Colonic mucosa (tissue), 4 donors: Measurements from ENCODE around the gene CLEC11A. TPM values are rescaled to one million over a fixed set of nuclear protein-coding genes. Genes with fewer than 3 reads are reported as not detected.
"Not testable (repeated sequence)": the region's sequence is repeated elsewhere in the genome, so short reads cannot be mapped to it uniquely, and the experiment has no call there.

Source experiments
- DNase-seq: peaks from one replicate; pipeline ENCODE4 v3.0.0-alpha.2; 2020
- H3K27ac ChIP-seq: fragments of 200-600 bp; one replicate; pipeline ENCODE4 v1.8.0; 2021
- H3K27me3 ChIP-seq: fragments of 200-600 bp; one replicate; pipeline ENCODE4 v1.8.0; 2021
- H3K36me3 ChIP-seq: fragments of 200-600 bp; one replicate; pipeline ENCODE4 v1.8.0; 2021
- H3K4me1 ChIP-seq: fragments of 200-600 bp; one replicate; pipeline ENCODE4 v1.8.0; 2021; ENCODE audit warnings: mild to moderate bottlenecking
- H3K4me3 ChIP-seq: fragments of 200-600 bp; one replicate; pipeline ENCODE4 v1.8.0; 2021
- H3K9ac ChIP-seq, 2 donors: one replicate each; pipeline ENCODE4 v1.7.0; 2013; ENCODE audit warnings: control low read depth in 2 of 2, low read depth in 2 of 2, low read length in 2 of 2
- H3K9me3 ChIP-seq: fragments of 200-600 bp; one replicate; pipeline ENCODE4 v1.8.0; 2021
- CTCF ChIP-seq: fragments of 200-600 bp; IDR thresholded peaks from one replicate; pipeline ENCODE4 v1.8.0; 2022; ENCODE audit warnings: antibody characterized with exemption, mild to moderate bottlenecking
- intact Hi-C: fragments of 100-400 bp; cut with DNase I; formaldehyde crosslinking; loops from one replicate; pipeline ENCODE4 v1.14.1; 2022
- total RNA-seq, 2 donors: library from RNA; stranded (reverse); fragmentation: NEBNext Ultra II Directional in 1 of 2; extraction: Animal tissue kit (Norgen Biotek cat#: 25700) in 1 of 2; gene quantifications; one replicate each; pipeline ENCODE4 v1.2.1, GENCODE V29; 2021
- donor health status: healthy.
- donor health status: DM: no; HTN: no; CAD: no.
- donor health status: DM: no; HTN: no; CAD: no.

CLEC11A gene
- total RNA-seq, 2 donors from 2014 or later = 4.5 to 5.1 TPM

DNA sequence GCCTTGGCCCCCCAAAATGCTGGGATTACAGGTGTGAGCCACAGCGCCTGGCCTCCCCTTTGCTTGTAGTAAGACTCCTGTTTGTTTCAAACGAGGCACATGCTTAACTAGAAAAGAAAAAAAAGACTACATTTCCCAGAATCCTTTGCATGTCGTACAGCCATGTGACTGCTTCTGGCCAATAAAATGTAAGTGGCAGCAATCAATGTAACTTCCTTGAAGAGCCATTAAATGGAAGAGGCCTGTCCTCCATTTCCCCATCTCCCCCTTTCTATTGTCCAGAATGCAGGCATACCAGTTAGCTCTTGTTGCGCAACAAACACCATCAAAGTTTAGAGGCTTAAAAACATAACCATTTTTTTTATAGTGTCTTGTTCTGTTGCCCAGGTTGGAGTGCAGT lies 36.7 kb downstream of the CLEC11A start:
- H3K4me3 ChIP-seq = no peak overlapping the region
- no peaks in the 10 kb centered on the region for H3K36me3 ChIP-seq
- no peak for DNase-seq
- no peaks in the 10 kb centered on the region for H3K4me1 ChIP-seq
- intact Hi-C loops = no loop called here
- no peaks in the 10 kb centered on the region for H3K9me3 ChIP-seq
- H3K27ac ChIP-seq = no peak overlapping the region
- no peak overlapping the region for H3K9ac ChIP-seq
- no peak for TF ChIP-seq CTCF
- H3K27me3 ChIP-seq = no peaks in the 10 kb centered on the region

DNA sequence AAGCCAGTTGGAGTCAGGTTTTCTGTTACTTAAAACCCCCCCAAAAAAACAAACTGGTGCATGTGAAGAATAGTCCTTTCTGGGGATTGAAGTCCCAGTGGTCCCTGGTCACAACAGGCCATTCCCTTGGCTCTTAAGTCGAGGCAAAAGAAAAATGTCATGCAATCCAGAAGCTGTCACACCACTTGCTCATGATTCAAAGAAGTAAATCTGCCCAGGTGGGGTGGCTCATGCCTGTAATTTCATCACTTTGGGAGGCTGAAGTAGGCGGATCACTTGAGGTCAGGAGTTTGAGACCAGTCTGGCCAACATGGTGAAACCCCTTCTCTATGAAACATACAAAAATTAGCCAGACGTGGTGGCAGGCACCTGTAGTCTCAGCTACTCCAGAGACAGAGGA lies 38.3 kb downstream of the CLEC11A start:
- H3K27ac ChIP-seq, H3K4me3 ChIP-seq, H3K9ac ChIP-seq, DNase-seq, H3K9me3 ChIP-seq, H3K36me3 ChIP-seq, intact Hi-C loops, H3K4me1 ChIP-seq, H3K27me3 ChIP-seq: not testable (repeated sequence)

GRCh38 chr19:50763521-50763920 lies 40.4 kb downstream of the CLEC11A start:
- H3K9ac ChIP-seq, H3K36me3 ChIP-seq, H3K4me1 ChIP-seq, H3K4me3 ChIP-seq, intact Hi-C loops, H3K27me3 ChIP-seq, DNase-seq, H3K9me3 ChIP-seq, H3K27ac ChIP-seq: not testable (repeated sequence)

DNA sequence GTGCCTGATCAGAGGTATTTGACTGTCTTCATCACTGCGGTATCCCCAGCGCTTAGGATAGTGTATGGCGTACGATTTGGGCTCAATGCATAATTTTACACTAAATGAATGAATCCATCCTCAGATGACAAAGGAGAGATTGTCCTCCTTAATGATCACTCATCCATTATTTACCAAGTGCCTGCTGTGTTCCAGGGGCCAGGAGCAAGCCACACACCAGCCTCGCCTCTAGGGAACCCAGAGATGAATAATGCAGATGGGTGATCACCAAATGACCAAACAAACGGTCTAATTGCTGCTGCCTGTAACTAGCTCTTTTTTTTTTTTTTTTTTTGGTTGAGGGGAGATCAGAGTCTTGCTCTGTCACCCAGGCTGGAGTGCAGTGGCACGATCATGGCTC lies 41.2 kb downstream of the CLEC11A start:
- DNase-seq = no peak
- no peak overlapping the region for H3K27ac ChIP-seq
- no peak overlapping the region for H3K9ac ChIP-seq
- no peaks in the 10 kb centered on the region for H3K4me1 ChIP-seq
- TF ChIP-seq CTCF = no peak
- H3K27me3 ChIP-seq = no peaks in the 10 kb centered on the region
- no peak overlapping the region for H3K4me3 ChIP-seq
- H3K36me3 ChIP-seq = no peaks in the 10 kb centered on the region
- intact Hi-C loops = no loop called here
- H3K9me3 ChIP-seq = no peaks in the 10 kb centered on the region

- H3K9ac ChIP-seq, H3K36me3 ChIP-seq, H3K4me1 ChIP-seq, DNase-seq, H3K27me3 ChIP-seq, H3K9me3 ChIP-seq, H3K27ac ChIP-seq, H3K4me3 ChIP-seq, intact Hi-C loops: not testable (repeated sequence)
These were observed 43.6 kb downstream of the CLEC11A start for GRCh38 chr19:50766746-50767145.

DNA sequence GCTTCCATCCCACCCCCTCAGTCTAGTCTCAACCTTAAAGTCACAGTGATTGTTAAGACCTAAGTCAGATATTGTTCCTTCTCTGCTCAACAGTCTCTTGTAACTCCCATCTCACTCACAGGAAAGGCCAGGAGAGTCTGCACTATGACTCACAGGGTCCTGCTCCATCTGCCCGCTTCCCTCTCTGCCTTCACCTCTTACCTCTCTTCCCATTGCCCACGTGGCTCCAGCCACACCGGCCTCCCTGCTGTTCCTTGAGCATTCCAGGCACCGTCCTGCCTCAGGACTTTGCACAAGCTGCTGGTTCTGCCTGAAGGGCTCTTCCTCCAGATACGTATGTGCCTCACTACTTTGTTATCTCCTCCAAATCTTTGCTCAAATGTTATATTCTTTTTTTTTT lies 44.1 kb downstream of the CLEC11A start:
- DNase-seq, H3K27ac ChIP-seq, H3K4me3 ChIP-seq, H3K36me3 ChIP-seq, intact Hi-C loops, H3K9ac ChIP-seq, H3K4me1 ChIP-seq, H3K27me3 ChIP-seq, H3K9me3 ChIP-seq: not testable (repeated sequence)

DNA sequence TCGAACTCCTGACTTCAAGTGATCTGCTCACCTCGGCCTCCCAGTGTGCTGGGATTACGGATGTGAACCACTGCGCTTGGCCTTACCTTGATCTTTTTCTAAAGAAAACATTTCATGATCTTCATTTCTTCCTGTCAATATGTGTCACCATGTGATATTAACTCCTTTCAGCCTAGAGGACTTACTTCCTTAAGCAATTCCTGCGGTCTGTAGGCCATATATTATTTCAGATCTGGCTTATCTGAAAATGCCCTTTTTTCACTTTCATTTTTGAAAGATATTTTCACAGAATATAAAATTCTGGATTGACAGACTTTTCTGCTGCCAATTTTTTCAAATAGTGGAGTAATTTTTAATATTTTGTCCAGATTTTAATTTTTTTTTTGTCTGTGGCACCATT lies 45.1 kb downstream of the CLEC11A start:
- Histone ChIP-seq H3K36me3 (no peaks in the 10 kb centered on the region), H3K4me1 (no peaks in the 10 kb centered on the region), H3K27me3 (no peaks in the 10 kb centered on the region), H3K27ac (no peak overlapping the region), H3K9ac (no peak overlapping the region), H3K4me3 (no peak overlapping the region), H3K9me3 (no peaks in the 10 kb centered on the region)
- TF ChIP-seq CTCF = no peak
- intact Hi-C loops = no loop called here
- no peak for DNase-seq

DNA sequence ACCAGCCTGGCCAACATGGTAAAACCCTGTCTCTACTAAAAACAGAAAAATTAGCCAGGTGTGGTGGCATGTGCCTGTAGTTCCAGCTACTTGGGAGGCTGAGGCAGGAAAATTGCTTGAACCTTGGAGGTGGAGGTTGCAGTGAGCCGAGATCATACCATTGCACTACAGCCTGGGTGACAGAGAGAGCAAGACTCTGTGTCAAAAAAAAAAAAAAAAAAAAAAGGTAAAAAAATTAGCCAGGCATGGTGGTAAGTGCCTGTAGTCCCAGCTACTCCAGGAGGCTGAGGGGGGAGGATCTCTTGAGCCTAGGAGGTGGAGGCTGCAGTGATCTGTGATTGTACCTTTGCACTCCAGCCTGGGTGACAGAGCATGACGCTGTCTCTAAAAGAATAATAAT lies 47.0 kb downstream of the CLEC11A start, which contains the start of gene GPR32:
TSS of gene GPR32 (plus strand) at position 301 of the 400 bp plus-strand sequence. CDS start 137 bp downstream, outside the sequence.
- H3K9ac ChIP-seq, H3K4me1 ChIP-seq, H3K9me3 ChIP-seq, DNase-seq, H3K27ac ChIP-seq, H3K36me3 ChIP-seq, intact Hi-C loops, H3K4me3 ChIP-seq, H3K27me3 ChIP-seq: not testable (repeated sequence)
